Hematopoietic multipotent progenitor cell (in vitro differentiated cells): ENCODE results near the gene GLB1L. TPM values are rescaled to one million over a fixed set of nuclear protein-coding genes. Genes with fewer than 3 reads are reported as not detected.
"Not testable (repeated sequence)": the region's sequence is repeated elsewhere in the genome, so short reads cannot be mapped to it uniquely, and the experiment has no call there.

Source experiments
- DNase-seq, 3 donors: peaks; one replicate each; pipeline ENCODE4 v3.0.0-alpha.2; 2011 to 2015; ENCODE audit warnings: low read depth in 2 of 3, low spot score in 2 of 3
- total RNA-seq: library from RNA; depleted of rRNA; stranded (reverse); fragments of >200 nt; gene quantifications from one replicate; pipeline ENCODE4 v1.2.3, GENCODE V29; 2012

The GLB1L gene
- total RNA-seq, 1 donor, result 21.8 TPM

DNA sequence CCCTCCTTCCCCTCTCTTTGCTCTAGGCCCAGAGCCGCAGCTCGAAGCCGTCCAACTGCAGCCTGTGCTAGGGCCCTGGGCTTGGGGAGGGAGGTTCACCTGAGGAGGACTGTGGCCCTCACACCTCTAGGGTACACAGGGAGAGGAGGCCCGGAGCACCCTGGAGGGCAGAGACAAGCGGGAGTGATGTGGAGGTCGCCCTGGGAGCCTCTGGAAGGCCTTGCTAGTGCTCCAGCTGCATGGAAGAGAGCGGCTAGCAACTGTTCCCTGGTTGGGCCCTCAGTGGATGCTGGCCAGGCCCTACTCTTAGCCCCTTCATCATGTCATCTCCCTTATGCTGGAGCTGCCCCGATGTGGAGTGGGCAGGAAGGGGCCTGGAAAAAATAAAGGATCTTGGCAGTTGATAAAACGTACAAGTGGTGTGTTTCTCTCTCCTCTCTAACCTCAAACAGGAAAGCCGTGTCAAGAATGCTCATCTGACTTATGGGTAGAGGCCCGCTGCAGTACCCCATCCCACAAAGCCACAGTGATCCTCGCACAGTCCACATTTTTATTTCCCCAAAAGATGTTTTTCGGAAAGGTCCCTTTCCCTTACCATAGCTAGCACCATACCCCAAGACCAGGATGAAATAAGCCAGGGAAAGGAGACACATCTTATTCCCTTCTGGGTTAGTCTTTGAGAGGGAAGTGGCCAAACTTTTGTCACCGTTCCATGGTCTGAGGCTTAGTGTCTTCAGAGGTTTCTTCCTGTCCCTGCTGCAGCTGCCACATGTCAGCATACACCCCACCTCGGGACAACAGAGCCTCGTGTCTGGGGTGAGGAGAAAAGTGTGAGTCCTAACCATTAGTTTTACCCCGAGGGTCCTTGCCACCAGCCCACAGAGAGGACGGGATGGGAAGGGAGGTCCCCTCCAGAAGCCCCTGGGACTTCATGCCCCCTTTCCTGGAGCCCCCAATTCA is 35.7 kb downstream of the GLB1L start:
- peak in 1 of 3 donors; percentile 33 for DNase-seq

DNA sequence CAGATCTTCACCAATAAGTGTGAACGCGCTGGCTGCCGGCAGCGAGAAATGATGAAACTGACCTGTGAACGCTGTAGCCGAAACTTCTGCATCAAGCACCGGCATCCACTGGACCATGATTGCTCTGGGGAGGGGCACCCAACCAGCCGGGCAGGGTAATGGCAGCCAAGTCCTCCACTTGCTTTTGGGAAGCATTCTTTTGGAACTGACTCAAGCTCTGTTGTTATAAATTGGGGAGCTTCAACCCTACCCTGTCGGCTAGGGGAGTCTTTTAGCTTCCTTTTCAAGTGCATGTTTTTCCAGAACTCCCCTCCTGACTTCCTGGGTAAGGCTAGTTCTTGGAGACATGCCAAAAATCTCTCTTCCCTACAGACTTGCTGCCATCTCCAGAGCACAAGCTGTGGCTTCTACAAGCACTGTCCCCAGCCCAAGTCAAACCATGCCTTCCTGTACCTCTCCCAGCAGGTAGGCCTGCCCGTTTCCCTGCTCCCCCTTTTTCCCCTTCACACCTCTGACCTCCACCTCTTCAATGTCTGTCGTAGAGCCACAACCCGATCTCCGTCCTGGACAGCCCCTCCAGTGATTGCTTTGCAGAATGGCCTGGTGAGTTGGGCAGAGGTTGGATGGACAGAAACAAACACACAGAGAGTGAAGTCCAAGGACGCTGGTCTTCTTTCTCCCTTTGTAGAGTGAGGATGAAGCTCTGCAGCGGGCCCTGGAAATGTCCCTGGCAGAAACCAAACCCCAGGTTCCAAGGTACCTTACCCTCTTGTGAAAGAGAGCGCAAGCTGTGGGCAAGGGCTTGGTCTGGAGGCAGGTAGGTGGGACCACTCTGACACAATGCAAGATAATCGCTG is 37.1 kb downstream of the GLB1L start:
- no peak for DNase-seq

DNA sequence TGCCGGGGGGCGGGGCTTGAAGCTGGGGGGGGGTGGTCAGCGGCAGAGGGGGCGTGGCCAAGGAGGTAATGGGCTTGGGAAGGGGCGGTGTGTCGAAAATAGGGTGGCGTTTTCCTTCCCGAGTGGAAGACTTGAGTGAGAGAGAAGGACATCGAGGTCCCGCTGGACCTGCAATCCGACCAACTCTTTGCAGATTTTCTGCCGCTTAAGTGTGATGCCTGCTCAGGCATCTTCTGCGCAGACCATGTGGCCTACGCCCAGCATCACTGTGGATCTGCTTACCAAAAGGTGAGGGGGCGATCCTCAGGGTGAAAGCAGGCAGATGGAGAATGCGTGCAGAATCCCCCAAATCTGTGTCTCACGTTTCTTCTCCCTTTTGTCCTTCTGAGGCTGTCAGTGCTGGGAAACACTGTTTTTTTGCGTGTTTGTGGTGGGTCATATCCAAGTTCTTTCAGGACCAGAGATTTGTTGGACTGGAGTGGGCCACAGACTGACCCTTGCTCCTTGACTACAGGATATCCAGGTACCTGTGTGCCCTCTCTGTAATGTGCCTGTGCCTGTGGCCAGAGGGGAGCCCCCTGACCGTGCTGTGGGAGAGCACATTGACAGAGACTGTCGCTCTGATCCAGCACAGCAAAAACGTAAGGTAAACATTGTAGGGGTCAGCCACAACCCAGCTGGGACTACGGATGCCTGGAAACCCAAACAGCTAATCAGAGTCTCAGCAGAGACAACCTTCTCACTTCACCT is 37.9 kb downstream of the GLB1L start:
- no peak for DNase-seq

DNA sequence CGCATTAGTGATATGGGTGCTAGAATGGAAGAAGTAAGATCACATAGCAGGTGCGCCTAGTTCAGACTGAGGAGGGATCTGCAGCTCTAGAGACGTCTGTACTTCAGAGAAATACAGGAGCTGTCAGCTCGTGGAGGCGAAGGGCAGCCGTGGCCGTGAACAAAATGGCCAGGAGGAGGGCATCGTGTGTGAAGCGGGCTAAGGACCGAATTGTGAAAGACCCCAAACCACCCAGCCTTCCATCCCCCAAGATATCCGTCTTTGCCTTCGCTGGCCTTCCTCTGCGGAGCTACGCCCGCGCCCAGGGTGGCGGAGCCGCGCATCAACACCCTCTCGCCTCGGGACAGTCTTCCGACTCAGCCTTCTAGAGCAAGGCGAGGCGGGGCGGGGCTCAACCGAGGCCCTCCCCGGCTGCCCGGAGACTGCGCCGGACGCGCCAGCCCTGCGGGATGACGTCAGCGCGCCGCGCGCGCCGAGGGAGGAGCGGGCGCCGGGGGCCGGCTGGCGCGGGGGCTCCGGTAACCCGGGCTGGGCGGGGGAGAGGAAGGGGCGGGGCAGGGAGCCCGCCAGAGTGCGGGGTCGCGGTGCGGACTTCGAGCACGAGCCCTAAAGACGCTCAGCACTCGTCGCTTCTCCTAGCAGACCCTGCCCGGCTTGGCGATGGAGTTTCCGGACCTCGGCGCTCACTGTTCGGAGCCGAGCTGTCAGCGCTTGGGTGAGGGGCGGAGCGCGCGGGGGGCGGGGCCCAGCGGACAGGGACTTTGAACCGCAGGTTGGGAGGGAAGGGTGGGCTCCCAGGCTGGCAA is 38.7 kb downstream of the GLB1L start, which contains the start of gene ZFAND2B:
ZFAND2B (plus strand) TSS at position 455 of the 806 bp plus-strand sequence; CDS start at position 661, 206 bp downstream.
- peak; percentile 96 to 97 (median 96) for DNase-seq

DNA sequence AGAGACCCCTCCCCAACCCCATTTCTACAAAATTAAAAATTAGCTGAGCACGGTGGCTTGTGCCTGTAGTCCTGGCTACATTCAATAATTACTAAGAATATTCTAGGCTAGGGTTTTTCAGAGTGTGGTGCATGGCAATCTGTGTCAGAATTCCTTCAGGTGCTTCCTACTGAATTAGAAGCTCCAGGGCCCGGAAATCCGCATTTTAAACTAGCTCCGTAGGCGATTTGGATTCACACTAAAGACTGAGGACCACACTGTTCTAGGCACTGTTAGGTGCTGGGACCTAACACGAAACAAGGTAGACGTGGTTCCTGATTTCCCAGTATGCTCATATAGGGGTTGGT is 39.3 kb downstream of the GLB1L start:
- DNase-seq, result no peak

DNA sequence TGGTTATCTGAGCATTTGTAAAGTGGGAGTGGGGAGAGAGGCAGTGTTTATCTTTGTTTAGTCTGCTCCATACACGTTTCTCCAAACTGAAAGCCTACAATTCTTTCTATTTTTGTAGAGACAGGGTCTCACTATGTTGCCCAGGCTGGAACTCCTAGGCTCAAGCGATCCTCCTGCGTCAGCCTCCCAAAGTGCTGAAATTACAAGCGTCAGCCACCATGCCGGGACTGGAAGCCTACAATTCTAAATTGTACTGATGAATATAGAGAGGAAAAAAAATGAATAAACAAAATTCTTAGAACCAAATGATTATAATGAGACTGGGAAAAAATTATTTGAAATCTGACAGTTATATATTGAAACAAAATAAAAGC is 40.1 kb downstream of the GLB1L start:
- DNase-seq, result no peak

DNA sequence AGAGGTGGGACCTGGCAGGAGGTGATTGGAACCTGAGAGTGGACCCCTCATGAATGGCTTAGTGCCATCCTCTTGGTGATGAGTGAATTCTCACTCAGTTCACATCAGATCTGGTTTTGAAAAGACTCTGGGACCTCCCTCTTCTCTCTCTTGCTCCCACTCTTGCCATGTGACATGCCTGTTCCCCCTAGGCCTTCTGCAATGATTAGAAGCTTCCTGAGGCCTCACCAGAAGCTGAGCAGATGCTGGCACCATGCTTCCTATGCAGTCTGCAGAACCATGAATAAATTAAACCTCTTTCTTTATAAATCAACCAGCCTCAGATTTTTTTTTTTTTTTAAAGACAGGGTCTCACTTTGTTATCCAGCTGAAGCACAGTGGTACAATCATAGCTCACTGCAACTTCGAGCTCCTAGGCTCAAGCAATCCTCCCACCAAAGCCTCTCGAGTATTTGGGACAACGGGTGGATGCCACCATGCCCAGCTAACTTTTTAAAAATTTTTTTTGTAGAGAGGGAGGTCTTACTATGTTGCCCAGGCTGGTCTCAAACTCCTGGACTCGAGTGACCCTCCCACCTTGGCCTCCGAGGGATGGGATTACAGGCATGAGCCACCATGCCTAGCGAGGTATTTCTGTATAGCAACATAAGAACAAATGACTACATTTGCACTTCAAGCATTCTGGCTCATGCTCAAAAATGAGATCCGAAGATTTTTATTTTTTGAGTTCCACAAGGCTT is 40.6 kb downstream of the GLB1L start:
- no peak for DNase-seq

DNA sequence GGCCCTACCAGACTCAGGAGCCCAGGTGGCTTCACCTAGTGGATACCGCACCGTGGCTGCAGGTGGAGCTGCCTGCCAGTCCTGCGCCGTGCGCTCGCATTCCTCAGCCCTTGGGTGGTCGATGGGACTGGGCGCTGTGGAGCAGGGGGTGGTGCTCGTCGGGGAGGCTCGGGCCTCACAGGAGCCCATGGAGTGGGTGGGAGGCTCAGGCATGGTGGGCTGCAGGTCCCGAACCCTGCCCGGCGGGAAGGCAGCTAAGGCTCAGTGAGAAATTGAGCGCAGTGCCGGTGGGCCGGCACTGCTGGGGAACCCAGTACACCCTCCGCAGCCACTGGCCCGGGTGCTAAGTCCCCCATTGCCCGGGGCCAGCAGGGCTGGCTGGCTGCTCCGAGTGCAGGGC is 43.9 kb downstream of the GLB1L start:
- DNase-seq, result not testable (repeated sequence)

DNA sequence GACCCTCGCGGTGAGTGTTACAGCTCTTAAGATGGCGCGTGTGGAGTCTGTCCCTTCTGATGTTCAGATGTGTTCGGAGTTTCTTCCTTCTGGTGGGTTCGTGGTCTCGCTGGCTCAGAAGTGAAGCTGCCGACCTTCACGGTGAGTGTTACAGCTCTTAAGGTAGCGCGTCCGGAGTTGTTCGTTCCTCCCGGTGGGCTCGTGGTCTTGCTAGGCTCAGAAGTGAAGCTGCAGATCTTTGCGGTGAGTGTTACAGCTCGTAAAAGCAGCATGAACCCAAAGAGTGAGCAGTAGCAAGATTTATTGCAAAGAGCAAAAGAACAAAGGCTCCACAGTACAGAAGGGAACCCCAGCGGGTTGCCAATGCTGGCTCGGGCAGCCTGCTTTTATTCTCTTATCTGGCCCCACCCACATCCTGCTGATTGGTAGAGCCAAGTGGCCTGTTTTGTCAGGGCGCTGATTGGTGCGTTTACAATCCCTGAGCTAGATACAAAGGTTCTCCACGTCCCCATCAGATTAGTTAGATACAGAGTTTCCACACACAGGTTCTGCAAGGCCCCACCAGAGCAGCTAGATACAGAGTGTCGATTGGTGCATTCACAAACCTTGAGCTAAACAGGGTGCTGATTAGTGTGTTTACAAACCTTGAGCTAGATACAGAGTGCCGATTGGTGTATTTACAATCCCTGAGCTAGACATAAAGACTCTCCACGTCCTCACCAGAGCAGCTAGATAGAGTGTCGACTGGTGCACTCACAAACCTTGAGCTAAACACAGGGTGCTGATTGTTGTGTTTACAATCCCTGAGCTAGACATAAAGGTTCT is 44.5 kb downstream of the GLB1L start:
- not testable (repeated sequence) for DNase-seq

DNA sequence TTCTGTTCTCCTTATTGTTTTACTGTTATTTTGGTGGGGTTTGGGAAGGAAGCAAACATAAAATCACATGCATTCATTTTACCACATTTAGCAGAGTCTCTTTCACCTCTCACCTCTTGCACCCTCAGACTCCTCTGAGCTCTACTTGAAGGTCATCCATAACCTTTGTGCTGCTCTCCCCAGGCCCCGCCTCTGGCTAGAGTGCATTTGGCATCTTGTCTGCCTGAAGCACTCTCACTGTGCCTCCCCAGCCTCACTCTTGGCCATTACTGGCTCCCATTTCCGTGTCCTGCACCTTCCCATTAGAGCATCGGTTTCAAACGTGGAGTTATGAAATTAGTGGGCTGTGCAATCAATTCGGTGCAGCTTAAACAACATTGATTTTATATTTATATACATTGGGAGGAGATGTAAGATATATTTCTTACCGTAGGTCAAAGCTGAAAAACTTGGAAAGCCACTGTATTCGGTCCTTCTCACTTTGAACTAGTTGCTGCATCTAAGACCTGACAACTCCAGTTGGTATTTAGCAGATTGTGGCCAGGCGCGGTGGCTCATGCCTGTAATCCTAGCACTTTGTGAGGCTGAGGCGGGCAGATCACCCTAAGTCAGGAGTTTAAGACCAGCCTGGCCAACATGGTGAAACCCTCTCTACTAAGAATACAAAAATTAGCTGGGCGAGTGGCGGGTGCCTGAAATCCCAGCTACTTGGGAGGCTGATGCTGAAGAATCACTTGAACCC is 45.6 kb downstream of the GLB1L start:
- DNase-seq, result no peak

DNA sequence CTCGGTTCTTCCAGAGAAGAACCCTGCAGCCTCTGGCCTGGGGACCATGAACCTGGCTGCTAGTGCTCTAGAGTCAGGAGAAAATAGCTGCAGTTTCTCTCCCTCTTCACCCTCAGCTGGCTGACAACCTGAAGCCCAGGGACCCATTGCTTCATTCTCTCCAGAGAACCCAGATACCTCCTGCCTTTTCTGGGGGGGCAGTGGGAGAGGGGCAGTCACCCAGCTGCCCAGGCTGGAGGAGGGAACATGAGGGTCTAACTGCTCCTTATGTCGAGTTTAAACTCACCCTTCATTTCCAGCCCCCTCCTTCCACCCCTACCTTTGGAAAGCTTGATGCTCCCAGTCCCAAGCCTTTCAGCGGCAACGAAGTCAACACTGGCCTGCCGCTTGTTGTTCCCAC is 46.3 kb downstream of the GLB1L start:
- DNase-seq, result no peak

DNA sequence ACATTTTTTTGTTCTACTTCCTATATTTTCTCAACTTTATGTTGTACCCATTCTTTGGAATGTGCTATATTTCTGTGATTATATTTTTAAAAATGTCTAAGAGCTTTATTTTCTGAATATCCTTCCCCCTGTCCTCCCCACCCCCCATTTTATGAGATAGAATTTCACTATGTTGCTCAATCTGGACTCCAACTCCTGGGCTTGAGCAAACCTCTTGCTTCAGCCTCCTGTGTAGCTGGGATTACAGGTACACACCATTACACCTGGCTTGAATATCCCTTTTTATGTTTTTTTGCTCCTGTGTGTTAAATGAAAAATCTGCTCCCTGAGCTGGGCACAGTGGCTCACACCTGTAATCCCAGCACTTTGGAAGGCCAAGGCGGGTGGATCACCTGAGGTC is 47.9 kb downstream of the GLB1L start:
- no peak for DNase-seq

DNA sequence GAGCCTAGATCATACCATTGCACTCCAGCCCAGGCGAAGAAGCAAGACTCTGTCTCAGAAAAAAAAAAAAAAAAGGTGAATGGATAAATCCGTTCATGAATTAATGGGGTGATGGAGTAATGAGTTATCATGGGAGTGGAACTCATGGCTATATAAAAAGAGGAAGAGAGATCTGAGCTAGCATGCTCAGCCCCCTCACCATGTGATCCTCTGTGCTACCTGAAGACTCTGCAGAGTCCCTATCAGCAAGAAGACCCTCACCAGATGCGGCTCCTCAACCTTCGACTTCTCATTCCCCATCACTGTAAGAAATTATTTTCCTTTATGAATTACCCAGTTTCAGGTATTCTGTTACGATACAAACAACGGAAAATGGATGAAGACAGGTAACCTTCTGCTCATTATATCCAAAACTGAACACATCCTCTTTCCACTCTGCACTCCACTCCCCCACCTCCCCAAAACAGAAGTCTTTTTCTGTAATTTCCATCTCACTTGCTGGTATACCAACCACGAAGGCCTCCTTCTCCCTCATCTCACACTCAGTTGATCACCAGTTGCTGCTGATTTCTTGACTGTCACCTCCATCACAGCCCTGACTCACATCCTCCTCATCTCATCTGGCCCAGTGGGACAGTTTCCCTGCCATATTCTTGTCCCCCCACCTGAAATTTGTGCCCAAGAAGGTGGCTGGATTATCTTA is 58.3 kb downstream of the GLB1L start:
- no peak for DNase-seq
